HG02884 (cell line): ENCODE results near the gene LIPA.

Experiments used
- ATAC-seq: cut with Tn5 transposase; IDR thresholded peaks from one replicate; pipeline ENCODE4 v1.9.1; 2021; ENCODE audit warnings: mild to moderate bottlenecking, moderate library complexity; ENCODE audit not compliant: unreplicated experiment

LIPA gene

GRCh38 chr10:89241486-89242344 is 9.9 kb downstream of the LIPA start:
- no peak for ATAC-seq

GRCh38 chr10:89241026-89241425 is 10.5 kb downstream of the LIPA start:
- no peak for ATAC-seq

GRCh38 chr10:89240519-89240918 is 11.1 kb downstream of the LIPA start:
- ATAC-seq, result no peak

- ATAC-seq, result no peak
These were observed 12.5 kb downstream of the LIPA start for GRCh38 chr10:89238956-89239644.

- ATAC-seq, result no peak
These were observed 13.7 kb downstream of the LIPA start for GRCh38 chr10:89237849-89238248.

GRCh38 chr10:89236226-89236797 is 15.3 kb downstream of the LIPA start:
- no peak for ATAC-seq

GRCh38 chr10:89235073-89235798 is 16.3 kb downstream of the LIPA start:
- no peak for ATAC-seq

GRCh38 chr10:89233033-89233432 is 18.5 kb downstream of the LIPA start:
- no peak for ATAC-seq

GRCh38 chr10:89228962-89229361 is 22.6 kb downstream of the LIPA start:
- no peak for ATAC-seq

- ATAC-seq, result no peak
These were observed 23.4 kb downstream of the LIPA start for GRCh38 chr10:89228146-89228545.

- ATAC-seq, result no peak
These were observed 24.7 kb downstream of the LIPA start for GRCh38 chr10:89226891-89227290.

- ATAC-seq, result no peak
These were observed 26.7 kb downstream of the LIPA start for GRCh38 chr10:89224739-89225443.

GRCh38 chr10:89221919-89222318 is 29.7 kb downstream of the LIPA start:
- ATAC-seq, result no peak

- ATAC-seq, result no peak
These were observed 31.9 kb downstream of the LIPA start for GRCh38 chr10:89219513-89220218.

GRCh38 chr10:89217057-89217990 is 34.3 kb downstream of the LIPA start:
- ATAC-seq, result no peak

GRCh38 chr10:89216056-89216455 is 35.5 kb downstream of the LIPA start:
- ATAC-seq, result no peak

- no peak for ATAC-seq
These were observed 36.1 kb downstream of the LIPA start for GRCh38 chr10:89215511-89215910.

- no peak for ATAC-seq
These were observed 36.9 kb downstream of the LIPA start for GRCh38 chr10:89214566-89215165.
